ENCODE results near the gene SPEM1.

The SPEM1 gene, protein sequence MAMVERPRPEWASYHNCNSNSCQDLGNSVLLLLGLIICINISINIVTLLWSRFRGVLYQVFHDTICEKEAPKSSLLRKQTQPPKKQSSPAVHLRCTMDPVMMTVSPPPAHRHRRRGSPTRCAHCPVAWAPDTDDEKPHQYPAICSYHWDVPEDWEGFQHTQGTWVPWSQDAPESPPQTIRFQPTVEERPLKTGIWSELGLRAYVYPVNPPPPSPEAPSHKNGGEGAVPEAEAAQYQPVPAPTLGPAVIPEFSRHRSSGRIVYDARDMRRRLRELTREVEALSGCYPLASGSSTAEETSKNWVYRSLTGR

GRCh38 chr17:7419819-7420610, at the start of gene SPEM1:
Gene SPEM1, plus strand, starts transcription at chr17:7420324. Its CDS starts 61 bp downstream, at chr17:7420385.
- DNase-seq (ENCODE audit: low spot score) = no peak

GRCh38 chr17:7370853-7371252, 49.3 kb upstream of the SPEM1 start:
- no peak for DNase-seq (ENCODE audit: low spot score)

GRCh38 chr17:7374353-7374752, 45.8 kb upstream of the SPEM1 start:
- no peak for DNase-seq (ENCODE audit: low spot score)

DNA sequence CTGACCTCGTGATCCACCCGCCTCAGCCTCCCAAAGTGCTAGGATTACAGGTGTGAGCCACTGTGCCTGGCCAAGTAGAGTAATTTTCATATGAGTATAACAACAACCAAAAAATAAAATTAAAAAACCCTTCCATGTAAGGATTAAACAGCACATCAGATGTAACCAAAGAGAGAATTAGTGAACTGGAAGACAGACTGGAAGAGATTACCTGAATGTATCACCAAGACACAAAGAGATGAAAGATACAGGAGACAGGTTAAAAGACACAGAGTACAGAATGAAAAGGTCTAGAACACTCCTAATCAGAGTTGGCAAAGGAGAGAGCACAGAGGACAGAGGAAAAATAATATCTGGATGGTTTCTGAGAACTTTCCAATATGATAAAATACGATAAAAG, 41.0 kb upstream of the SPEM1 start:
- DNase-seq (ENCODE audit: low spot score) = no peak

- no peak for DNase-seq (ENCODE audit: low spot score)
Observed at GRCh38 chr17:7380321-7380720, 39.8 kb upstream of the SPEM1 start.

DNA sequence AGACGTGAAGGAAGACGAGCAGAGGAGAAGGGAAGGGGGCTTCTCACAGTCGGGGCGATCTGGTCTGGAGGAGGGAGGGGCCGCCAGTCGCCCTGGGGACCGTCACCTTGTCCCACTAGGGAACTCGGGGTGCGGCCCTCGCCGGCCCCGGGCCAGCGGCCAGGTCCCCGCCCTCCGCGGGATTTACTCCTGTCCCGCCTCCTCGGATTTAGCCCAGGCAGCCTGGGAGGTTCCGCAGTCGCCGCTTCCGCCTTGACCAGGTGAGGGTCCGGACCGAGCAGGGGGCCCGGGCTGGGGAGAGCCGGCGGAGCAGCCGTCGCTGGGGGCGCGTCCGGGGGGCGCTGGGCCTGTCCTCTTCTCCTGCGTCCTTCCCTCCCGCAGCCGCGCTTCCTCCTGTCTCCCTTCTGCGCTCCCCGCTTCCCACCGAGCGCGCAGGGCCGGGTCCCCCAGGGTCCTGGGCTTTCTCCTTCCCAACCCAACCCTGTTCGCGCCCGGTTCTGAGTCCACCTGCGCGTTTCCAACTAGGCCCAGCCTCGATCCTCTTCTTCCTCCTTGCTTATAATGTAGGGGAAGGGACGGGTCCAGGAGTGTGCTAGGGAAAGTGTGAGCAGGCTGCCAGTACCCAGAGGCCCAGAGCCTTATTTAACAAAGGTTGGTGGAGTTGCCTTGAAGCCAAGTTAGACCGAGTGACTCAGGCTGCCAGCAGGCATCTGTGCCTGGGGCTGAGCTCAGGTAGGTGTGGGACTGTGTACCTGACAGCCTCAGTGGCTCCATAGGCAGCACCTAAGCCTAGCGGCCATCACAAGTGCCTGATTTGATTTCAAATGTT, 39.1 kb upstream of the SPEM1 start, which contains the start of gene TNK1:
TSS of gene TNK1 (plus strand) at position 235 of the 829 bp plus-strand sequence. CDS start 1,838 bp downstream, outside the sequence.
- no peak for DNase-seq (ENCODE audit: low spot score)

- no peak for DNase-seq (ENCODE audit: low spot score)
Observed at GRCh38 chr17:7382901-7383300, 37.2 kb upstream of the SPEM1 start.

GRCh38 chr17:7383371-7383741, 36.8 kb upstream of the SPEM1 start:
- DNase-seq (ENCODE audit: low spot score) = no peak

DNA sequence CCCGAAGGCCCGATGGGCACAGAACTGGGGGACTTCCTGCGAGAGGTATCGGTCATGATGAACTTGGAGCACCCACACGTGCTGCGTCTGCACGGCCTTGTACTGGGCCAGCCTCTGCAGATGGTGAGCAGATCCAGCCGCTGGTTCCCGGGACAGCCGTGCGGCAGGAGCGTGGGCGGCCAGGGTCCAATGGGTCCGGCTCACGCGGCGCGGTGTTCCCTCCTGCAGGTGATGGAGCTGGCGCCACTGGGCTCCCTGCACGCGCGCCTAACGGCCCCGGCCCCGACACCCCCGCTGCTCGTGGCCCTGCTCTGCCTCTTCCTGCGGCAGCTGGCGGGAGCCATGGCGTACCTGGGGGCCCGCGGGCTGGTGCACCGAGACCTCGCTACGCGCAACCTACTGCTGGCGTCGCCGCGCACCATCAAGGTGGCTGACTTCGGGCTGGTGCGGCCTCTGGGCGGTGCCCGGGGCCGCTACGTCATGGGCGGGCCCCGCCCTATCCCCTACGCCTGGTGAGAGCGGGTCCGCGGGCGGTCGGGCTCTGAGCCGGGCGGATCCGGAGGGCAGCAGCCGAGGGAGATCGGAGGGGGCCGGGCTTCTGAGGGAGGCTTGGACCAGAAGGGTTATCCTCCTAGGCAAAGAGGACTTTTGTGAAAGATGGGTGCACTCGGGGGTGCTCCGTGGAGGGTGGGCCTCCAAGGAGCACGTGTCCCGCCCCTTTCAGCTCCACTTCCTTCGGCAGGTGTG, 36.2 kb upstream of the SPEM1 start:
- DNase-seq (ENCODE audit: low spot score) = no peak

DNA sequence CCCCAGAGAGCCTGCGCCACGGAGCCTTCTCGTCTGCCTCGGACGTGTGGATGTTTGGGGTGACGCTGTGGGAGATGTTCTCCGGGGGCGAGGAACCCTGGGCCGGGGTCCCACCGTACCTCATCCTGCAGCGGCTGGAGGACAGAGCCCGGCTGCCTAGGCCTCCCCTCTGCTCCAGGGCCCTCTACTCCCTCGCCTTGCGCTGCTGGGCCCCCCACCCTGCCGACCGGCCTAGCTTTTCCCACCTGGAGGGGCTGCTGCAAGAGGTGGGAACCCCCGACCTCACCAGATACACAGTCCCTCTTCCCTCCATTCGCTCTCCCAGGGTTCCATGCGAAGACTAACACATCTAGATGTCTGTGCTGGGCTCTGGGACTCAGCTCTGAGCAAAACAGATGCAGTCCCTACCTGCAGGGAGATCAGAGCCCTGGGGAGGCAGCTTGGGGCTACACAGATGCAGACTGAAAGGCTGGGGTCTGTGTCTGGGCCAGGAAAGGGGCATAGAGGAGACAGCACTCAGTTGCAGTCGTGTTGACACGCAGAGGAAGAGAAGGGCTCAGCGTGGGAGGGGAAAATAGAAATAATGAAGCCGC, 35.5 kb upstream of the SPEM1 start:
- DNase-seq (ENCODE audit: low spot score) = no peak

DNA sequence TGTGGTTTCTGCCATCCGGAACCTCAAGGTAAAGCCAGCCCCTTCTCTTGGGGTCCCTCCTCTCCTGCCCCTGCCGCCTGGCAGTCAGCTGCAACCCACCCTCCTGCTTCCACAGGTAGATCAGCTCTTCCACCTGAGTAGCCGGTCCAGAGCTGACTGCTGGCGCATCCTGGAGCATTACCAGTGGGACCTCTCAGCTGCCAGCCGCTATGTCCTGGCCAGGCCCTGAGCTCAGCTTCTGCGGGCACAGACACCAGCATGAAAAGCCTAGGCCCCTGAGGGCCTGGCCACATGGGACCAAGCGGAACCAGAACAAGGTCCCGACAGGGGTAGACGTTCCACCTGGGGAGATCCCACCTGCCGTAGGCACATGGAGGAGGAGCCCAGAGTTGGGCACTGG, 31.3 kb upstream of the SPEM1 start:
- no peak for DNase-seq (ENCODE audit: low spot score)

- no peak for DNase-seq (ENCODE audit: low spot score)
Observed at GRCh38 chr17:7389924-7390910, 29.9 kb upstream of the SPEM1 start.

GRCh38 chr17:7391307-7391706, 28.8 kb upstream of the SPEM1 start:
- no peak for DNase-seq (ENCODE audit: low spot score)

DNA sequence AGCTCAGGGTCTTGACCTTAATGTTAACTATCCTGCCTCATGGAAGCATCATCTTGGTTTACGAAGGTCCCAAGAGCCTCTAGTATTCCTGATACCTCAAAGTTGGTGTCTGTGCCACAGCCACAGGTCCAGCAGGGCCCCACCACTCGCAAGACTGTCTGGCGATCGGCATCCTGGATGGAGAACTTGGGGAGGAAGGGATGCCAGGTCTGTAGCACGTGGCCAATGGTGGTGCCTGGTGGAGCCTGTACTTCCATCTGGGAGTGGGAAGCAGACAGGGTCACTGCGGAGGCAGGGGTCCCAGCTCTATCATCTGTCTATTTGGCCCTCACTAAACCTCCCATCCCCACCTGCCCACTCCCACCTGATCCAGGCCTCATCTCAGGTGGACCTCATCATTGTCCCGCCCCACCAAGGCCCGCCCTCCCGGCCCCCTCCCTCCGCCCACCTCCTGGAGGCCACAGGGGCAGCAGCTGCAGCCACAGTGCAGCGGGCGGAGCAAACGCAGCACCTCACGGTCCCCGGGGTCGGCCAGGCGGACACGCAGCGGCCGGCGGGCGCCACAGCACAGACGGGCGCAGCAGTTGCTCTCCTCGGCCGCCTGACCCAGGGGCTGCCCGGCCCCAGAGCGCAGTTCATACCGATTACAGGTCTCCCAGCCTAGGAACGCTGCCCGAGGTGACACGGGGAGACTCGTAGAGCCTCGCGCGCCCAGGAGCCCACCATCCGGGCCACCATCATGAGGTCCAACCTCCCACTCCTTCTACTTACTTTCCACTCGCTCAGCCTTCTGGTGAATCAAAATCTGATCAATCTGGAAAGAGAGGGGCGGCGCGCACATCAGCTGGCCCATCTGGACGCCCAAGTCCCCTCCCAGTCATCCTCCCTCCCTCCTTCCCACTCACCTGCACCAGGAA, 27.2 kb upstream of the SPEM1 start:
- DNase-seq (ENCODE audit: low spot score) = no peak

DNA sequence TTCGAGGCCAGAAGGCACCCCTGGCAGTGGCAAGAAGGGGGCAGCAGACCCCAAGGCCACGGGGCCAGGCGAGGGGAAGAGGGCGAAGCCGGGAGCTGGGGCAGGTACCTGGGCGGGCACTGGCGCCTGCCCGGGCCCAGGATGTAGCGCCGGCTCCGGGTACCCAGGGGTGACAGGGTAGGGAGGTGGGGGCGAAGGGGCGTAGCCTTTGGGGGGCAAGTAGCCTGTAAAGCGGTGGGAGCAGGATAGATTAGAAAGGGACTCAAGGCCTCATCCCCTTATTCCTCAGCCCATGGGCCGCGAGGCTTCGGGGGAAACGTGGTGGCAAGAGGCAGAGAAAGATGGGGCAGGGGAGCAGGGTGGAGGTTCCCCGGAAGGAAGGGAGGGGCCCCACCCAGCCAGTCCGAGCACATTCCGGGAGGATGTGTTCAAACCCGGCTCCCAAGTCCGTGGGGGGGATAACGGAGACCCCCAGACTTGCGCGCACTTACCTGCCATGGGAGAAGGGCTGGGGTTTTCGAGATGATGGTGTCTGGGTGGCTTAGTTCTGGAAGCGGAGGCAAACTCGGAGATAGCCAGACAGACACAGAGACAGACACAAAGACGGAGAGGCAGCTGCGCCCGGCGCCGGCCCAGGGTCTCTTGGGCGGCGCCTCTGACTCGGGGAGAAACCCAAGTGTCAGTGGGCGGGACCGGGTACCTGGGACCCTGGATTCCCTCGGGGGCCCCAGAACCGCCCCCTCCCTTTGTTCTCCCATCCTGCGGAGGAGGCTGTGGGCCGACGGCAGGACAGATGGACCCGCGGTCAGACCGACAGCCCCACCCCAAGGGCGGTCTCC, 26.3 kb upstream of the SPEM1 start:
- DNase-seq (ENCODE audit: low spot score) = no peak

DNA sequence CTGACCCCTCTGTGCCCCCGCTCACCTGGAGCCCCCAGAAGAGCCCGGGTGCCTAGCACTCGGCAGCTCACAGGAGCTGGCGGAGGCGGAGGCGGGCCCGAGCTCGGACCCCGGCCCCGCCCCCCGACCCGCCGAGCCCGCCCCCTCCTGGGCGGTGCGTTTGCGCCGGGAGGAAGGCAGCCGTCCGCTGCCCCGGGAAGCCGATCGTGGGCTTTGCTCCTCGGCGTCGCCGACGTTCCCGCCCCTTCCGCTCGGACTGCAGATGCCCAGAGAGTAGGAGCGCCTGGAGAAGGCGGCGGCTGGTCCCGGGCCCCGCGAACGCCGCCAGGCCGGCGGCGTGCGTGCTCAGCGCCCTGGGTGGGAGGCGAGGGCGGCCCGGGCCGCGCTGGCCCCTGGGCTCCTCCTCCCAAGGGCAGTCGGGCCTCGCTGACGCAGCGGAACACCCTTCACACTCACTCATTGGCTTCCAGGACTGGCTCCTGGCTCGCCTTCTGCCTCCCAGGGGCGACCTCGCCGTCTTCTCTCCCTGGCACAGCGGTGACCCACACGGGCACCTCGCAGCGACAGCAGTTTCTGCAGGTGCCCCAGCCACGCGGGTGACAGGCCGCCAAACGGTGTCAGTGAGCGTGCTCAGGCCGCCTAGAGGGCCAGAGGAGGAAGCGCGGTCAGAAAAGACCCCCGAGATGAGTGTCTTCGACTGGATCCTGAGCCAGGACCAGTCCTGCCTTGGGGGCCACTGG, 25.5 kb upstream of the SPEM1 start, which contains the start of gene PLSCR3:
TSS of gene PLSCR3 (minus strand) at position 74 of the 740 bp plus-strand sequence. CDS start 415 bp downstream, outside the sequence.
- peak; percentile 80 for DNase-seq (ENCODE audit: low spot score)

DNA sequence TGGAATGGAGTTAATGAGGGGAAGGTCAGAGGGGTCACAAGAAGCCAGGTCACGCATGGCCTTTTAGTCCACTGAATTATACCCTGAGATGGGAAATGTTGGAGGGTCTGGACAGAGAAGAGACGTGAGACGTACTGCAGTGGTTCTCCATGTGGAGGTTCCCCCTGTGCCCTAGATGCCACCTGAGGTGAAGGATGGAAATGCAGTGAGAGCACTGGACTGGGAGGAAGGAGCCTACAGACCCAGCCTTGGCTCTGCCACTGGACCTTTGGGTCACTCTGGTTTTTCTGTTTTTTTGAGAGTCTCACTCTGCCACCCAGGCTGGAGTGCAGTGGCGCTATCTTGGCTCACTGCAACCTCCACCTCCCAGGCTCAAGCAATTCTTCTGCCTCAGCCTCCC, 24.0 kb upstream of the SPEM1 start:
- DNase-seq (ENCODE audit: low spot score) = no peak

Data from globus pallidus (tissue), 1 donor.